HepG2 (cell line): ENCODE results near the gene ZNF3. TPM values are rescaled to one million over a fixed set of nuclear protein-coding genes. Genes with fewer than 3 reads are reported as not detected.

ENCODE experiments used
- ARHGAP35 ChIP-seq: sonication (generic); formaldehyde crosslinking; IDR thresholded peaks from 2 replicates; pipeline ENCODE4 v1.9.0; 2022; ENCODE audit warnings: mild to moderate bottlenecking, inconsistent platforms, moderate library complexity, missing genetic modification reagents, borderline replicate concordance
- CAMTA2 ChIP-seq: sonication (generic); formaldehyde crosslinking; IDR thresholded peaks from 2 replicates; pipeline ENCODE4 v1.4.0; 2020; ENCODE audit warnings: mild to moderate bottlenecking, missing genetic modification reagents, borderline replicate concordance
- EP300 ChIP-seq, 3 experiments: sonication (generic) in 1 of 3; formaldehyde crosslinking in 1 of 3; IDR thresholded peaks; 2 replicates each; pipeline versions ENCODE4 v1.5.1 to v1.6.1; 2011 to 2020; ENCODE audit warnings: low read depth in 2 of 3, low read length in 2 of 3, borderline replicate concordance in 1 of 3, improper control_type of control experiment in 1 of 3, mild to moderate bottlenecking in 1 of 3, missing genetic modification reagents in 1 of 3, moderate library complexity in 1 of 3
- ERF ChIP-seq: IDR thresholded peaks from 2 replicates; pipeline ENCODE4 v1.6.1; 2018; ENCODE audit warnings: missing biosample characterization, missing genetic modification reagents
- FOXA1 ChIP-seq, 2 experiments: fragments of 450-650 bp in 1 of 2; sonication (generic) in 1 of 2; formaldehyde crosslinking in 1 of 2; IDR thresholded peaks; 2 replicates each; pipeline versions ENCODE4 v1.4.0 to v1.6.1; 2016 to 2020; ENCODE audit warnings: missing genetic modification reagents in 1 of 2
- PBX2 ChIP-seq: IDR thresholded peaks from 2 replicates; pipeline ENCODE4 v1.6.1; 2016; ENCODE audit warnings: control low read depth
- POLR2AphosphoS5 ChIP-seq: IDR thresholded peaks from 2 replicates; pipeline ENCODE4 v1.6.1; 2012; ENCODE audit warnings: low read depth, low read length
- REXO4 ChIP-seq: sonication (generic); formaldehyde crosslinking; IDR thresholded peaks from 2 replicates; pipeline ENCODE4 v1.8.0; 2022; ENCODE audit warnings: missing genetic modification reagents, mild to moderate bottlenecking, borderline replicate concordance
- SALL1 ChIP-seq: sonication (generic); formaldehyde crosslinking; IDR thresholded peaks from 2 replicates; pipeline ENCODE4 v1.8.0; 2022; ENCODE audit warnings: mild to moderate bottlenecking, missing genetic modification reagents
- TMF1 ChIP-seq: sonication (generic); formaldehyde crosslinking; IDR thresholded peaks from 2 replicates; pipeline ENCODE4 v1.8.1; 2022; ENCODE audit warnings: low read depth, missing genetic modification reagents
- ZFP1 ChIP-seq: IDR thresholded peaks from 2 replicates; pipeline ENCODE4 v1.6.1; 2016
- ZNF138 ChIP-seq: sonication (generic); formaldehyde crosslinking; IDR thresholded peaks from 2 replicates; pipeline ENCODE4 v1.5.0; 2020; ENCODE audit warnings: mild to moderate bottlenecking, low read depth, missing genetic modification reagents
- ZNF280D ChIP-seq: sonication (generic); formaldehyde crosslinking; IDR thresholded peaks from 2 replicates; pipeline ENCODE4 v1.5.1; 2020; ENCODE audit warnings: mild to moderate bottlenecking, missing genetic modification reagents
- ZNF576 ChIP-seq: sonication (generic); formaldehyde crosslinking; IDR thresholded peaks from 2 replicates; pipeline ENCODE4 v1.4.0; 2020; ENCODE audit warnings: mild to moderate bottlenecking, missing genetic modification reagents
- ZNF580 ChIP-seq: IDR thresholded peaks from 2 replicates; pipeline ENCODE4 v1.6.1; 2016; ENCODE audit warnings: low read depth, borderline replicate concordance
- polyA plus RNA-seq, 8 experiments: library from polyadenylated mRNA; depleted of rRNA in 3 of 8; stranded (reverse) in 7 of 8; unstranded in 1 of 8; fragments of >200 nt; fragmentation: Illumina TruSeq in 4 of 8; extraction: Trizol in 4 of 8; gene quantifications; 2 replicates each; pipeline versions ENCODE4 v1.2.1 to v1.2.3, GENCODE V29; 2011 to 2016; ENCODE audit warnings: low read depth in 4 of 8, missing spikeins in 1 of 8, mixed read lengths in 1 of 8; ENCODE audit not compliant: insufficient read depth in 1 of 8
- total RNA-seq, 5 experiments: library from RNA; depleted of rRNA; stranded (reverse); fragments of >200 nt; fragmentation: Illumina TruSeq; extraction: Trizol; gene quantifications; 2 replicates each; pipeline ENCODE4 v1.2.3, GENCODE V29; 2016; ENCODE audit warnings: low read depth in 1 of 5
- TF ChIP-seq, protein P1 (sequence below): sonication (generic); formaldehyde crosslinking; conservative IDR thresholded peaks from 2 replicates; pipeline ENCODE4 v1.4.0; 2020; ENCODE audit warnings: missing genetic modification reagents
- TF ChIP-seq, protein P2 (sequence below): sonication (generic); formaldehyde crosslinking; IDR thresholded peaks from 2 replicates; pipeline ENCODE4 v1.5.1; 2020; ENCODE audit warnings: mild to moderate bottlenecking, moderate library complexity, missing genetic modification reagents
- TF ChIP-seq, protein P3 (sequence below): sonication (generic); formaldehyde crosslinking; IDR thresholded peaks from 2 replicates; pipeline ENCODE4 v1.8.0; 2023; ENCODE audit warnings: mild to moderate bottlenecking, missing genetic modification reagents

Gene ZNF3
- total and polyA plus RNA-seq, 2 of the 13 experiments (the other 11 are each of a cell fraction or from before 2014, with no cell fraction given), result 33.7 to 56.9 TPM

DNA sequence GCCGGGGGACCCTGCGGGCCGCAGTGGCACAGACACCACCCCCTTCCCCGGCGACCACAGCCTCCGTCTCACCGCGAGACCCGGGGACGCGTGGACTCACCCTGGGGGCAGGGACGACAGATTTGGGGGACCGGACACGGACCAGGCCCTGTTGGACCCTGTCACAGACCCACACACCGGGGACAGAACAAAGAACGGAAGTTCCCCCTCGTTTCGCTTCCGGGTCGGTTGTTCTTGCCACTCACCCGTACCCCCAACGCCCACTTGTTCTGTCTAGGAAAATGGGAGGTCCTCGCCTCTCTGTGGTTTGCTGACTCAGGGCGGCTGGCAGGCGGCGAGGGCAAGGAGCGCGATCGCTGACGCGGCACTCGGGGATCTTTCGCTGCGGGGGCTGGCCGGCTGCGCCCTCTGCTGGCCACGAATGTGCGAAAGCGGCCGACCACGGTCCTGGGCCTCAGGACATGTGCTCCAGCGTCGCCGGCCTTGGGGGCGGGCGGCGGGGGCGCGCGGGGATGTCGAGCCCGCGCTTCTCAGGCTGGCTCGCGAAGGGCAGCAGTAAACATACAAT, at the start of gene ZNF3 (continued):
- TF ChIP-seq ZNF580 (CRISPR knock-in tag) (peak; percentile 91; the same call in 1 of the 2 replicates), FOXA1 (IDR thresholded peaks at IDR 0.05) (no peak), FOXA1 (CRISPR knock-in tag; IDR thresholded peaks at IDR 0.05) (peak; percentile 5), SALL1 (peak; percentile 97), ZNF576 (peak; percentile 77; the same call in 1 of the 2 replicates), ZNF138 (peak; percentile 89), TMF1 (CRISPR knock-in tag) (peak; percentile 81; the same call in 1 of the 2 replicates), EP300 (IDR thresholded peaks at IDR 0.05; ENCODE audit: low read depth in 2 of 2, low read length in 2 of 2) (peak in 1 of 2 experiments; percentile 46; a peak in 2 of 4 replicates), EP300 (CRISPR knock-in tag; IDR thresholded peaks at IDR 0.05; ENCODE audit: borderline replicate concordance) (peak; percentile 68; the same call in 1 of the 2 replicates), ZNF280D (CRISPR knock-in tag) (peak; percentile 12; the same call in 1 of the 2 replicates), CAMTA2 (CRISPR knock-in tag) (peak; percentile 96), REXO4 (no peak), ERF (CRISPR knock-in tag) (peak; percentile 98), POLR2AphosphoS5 (peak; percentile 89), ARHGAP35 (CRISPR knock-in tag) (no peak; the same call in 1 of the 2 replicates), PBX2 (CRISPR knock-in tag) (peak; percentile 79), ZFP1 (peak; percentile 96)
- TF ChIP-seq, protein P1, sequence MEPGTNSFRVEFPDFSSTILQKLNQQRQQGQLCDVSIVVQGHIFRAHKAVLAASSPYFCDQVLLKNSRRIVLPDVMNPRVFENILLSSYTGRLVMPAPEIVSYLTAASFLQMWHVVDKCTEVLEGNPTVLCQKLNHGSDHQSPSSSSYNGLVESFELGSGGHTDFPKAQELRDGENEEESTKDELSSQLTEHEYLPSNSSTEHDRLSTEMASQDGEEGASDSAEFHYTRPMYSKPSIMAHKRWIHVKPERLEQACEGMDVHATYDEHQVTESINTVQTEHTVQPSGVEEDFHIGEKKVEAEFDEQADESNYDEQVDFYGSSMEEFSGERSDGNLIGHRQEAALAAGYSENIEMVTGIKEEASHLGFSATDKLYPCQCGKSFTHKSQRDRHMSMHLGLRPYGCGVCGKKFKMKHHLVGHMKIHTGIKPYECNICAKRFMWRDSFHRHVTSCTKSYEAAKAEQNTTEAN (CRISPR knock-in tag), result no peak
- TF ChIP-seq, protein P2, sequence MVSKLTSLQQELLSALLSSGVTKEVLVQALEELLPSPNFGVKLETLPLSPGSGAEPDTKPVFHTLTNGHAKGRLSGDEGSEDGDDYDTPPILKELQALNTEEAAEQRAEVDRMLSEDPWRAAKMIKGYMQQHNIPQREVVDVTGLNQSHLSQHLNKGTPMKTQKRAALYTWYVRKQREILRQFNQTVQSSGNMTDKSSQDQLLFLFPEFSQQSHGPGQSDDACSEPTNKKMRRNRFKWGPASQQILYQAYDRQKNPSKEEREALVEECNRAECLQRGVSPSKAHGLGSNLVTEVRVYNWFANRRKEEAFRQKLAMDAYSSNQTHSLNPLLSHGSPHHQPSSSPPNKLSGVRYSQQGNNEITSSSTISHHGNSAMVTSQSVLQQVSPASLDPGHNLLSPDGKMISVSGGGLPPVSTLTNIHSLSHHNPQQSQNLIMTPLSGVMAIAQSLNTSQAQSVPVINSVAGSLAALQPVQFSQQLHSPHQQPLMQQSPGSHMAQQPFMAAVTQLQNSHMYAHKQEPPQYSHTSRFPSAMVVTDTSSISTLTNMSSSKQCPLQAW, result peak; percentile 98
- TF ChIP-seq, protein P3, sequence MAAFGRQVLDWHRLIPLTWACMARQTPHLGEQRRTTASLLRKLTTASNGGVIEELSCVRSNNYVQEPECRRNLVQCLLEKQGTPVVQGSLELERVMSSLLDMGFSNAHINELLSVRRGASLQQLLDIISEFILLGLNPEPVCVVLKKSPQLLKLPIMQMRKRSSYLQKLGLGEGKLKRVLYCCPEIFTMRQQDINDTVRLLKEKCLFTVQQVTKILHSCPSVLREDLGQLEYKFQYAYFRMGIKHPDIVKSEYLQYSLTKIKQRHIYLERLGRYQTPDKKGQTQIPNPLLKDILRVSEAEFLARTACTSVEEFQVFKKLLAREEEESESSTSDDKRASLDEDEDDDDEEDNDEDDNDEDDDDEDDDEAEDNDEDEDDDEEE (CRISPR knock-in tag), result peak; percentile 86
